ENCODE data around the gene RACK1. TPM values are rescaled to one million over a fixed set of nuclear protein-coding genes. Genes with fewer than 3 reads are reported as not detected.

RACK1 gene
- total and polyA plus RNA-seq, 2 of the 8 experiments (the other 6 are each of a cell fraction or from before 2014, with no cell fraction given): 2,589 to 7,971 TPM

DNA sequence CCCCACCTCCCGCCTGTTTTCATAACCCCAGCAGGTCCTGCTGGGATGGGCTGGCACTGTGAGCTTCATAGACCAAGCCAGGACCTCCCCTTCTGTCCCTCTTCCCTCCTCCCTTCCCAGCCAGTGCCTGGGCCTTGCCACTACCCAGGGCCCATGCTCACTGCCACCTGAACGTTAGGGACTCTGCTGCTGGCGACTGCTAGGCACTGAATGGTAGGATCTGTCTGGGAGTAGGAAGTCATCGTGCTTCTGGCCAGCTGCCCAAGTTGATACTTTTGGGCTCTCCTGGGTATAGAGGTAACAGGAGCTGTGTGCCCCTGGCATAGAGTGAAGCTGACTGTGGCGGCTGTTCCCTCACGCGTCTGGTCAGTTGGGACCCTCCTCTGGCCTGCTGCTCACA is 12.3 kb downstream of the RACK1 start:
- Histone ChIP-seq H3K4me1 (replicated peaks in 1 of 4; ENCODE audit: control insufficient read depth in 3 of 4, insufficient read depth in 4 of 4, low read length in 3 of 4) (no peaks in the 10 kb centered on the region), H4K20me1 (replicated peaks in 1 of 2; ENCODE audit: control insufficient read depth in 1 of 2, insufficient read depth in 2 of 2, low read length in 2 of 2) (peaks cover 2 to 14% of the 10 kb centered on the region in 2 experiments), H3K4me3 (ENCODE audit: extremely low read depth in 1 of 4, insufficient read depth in 2 of 4, low read depth in 3 of 4, low read length in 4 of 4) (no peak overlapping the region), H2BK15ac (ENCODE audit: low read length) (no peak overlapping the region), H2BK120ac (replicated peaks; ENCODE audit: low read depth, low read length) (no peak overlapping the region), H3K9ac (replicated peaks in 1 of 4; ENCODE audit: extremely low read depth in 1 of 4, low read depth in 3 of 4, low read length in 3 of 4) (no peak overlapping the region), H2BK12ac (ENCODE audit: low read depth, low read length) (no peak overlapping the region), H3K14ac (ENCODE audit: insufficient read length) (no peak overlapping the region), H4K91ac (replicated peaks; ENCODE audit: insufficient read length, low read length) (no peak overlapping the region), H3K23ac (ENCODE audit: insufficient read length) (no peak overlapping the region), H4K5ac (ENCODE audit: insufficient read length, low read depth, low read length) (no peak overlapping the region), H2BK5ac (ENCODE audit: low read depth, low read length) (no peak overlapping the region), H3K9me3 (ENCODE audit: insufficient read depth in 2 of 2, low read depth in 1 of 2, low read length in 1 of 2) (no peaks in the 10 kb centered on the region), H3K4me2 (ENCODE audit: insufficient read depth in 1 of 2, low read depth in 2 of 2, low read length in 2 of 2) (no peak overlapping the region), H3K79me2 (ENCODE audit: control insufficient read depth in 1 of 2, insufficient read depth in 2 of 2, low read length in 2 of 2) (peaks cover 0 to 2% of the 10 kb centered on the region in 2 experiments; a peak in 1 of 4 replicates), H2BK20ac (ENCODE audit: low read length) (no peak overlapping the region), H3K56ac (replicated peaks; ENCODE audit: insufficient read length, low read depth, low read length) (no peak overlapping the region), H3K79me1 (ENCODE audit: low read depth, low read length) (no peaks in the 10 kb centered on the region; the same call in 1 of the 2 replicates), H2AFZ (ENCODE audit: low read length) (no peak overlapping the region), H4K8ac (ENCODE audit: extremely low read depth, insufficient read depth, low read length) (no peak overlapping the region), H3K23me2 (ENCODE audit: low read depth, low read length) (no peaks in the 10 kb centered on the region), H3K36me3 (ENCODE audit: control insufficient read depth in 2 of 4, insufficient read depth in 4 of 4, low read length in 3 of 4) (peaks cover 4 to 62% (median 18%) of the 10 kb centered on the region in 4 experiments; a peak in 6 of 8 replicates), H3K18ac (ENCODE audit: extremely low read depth, low read length) (no peak overlapping the region), H2AK5ac (ENCODE audit: low read depth, low read length) (no peak overlapping the region), H3K27ac (ENCODE audit: low read depth, low read length) (no peak overlapping the region), H3K4ac (replicated peaks; ENCODE audit: insufficient read length, low read depth, low read length) (no peak overlapping the region), H3K27me3 (replicated peaks in 1 of 4; ENCODE audit: control insufficient read depth in 3 of 4, extremely low read depth in 1 of 4, insufficient read depth in 3 of 4, low read length in 3 of 4) (no peaks in the 10 kb centered on the region)
- POLR2A ChIA-PET (ENCODE audit: partially characterized antibody): interaction anchor here (1.5 to 32.8 kb wide), 4 partner anchors 18 to 50 kb away, joined by 4 to 1334 read pairs (median 44); partner anchors contain the start of genes RACK1, TRIM52 and TRIM7
- CTCF ChIA-PET (ENCODE audit: partially characterized antibody): no interaction called here
- TF ChIP-seq, protein P1, sequence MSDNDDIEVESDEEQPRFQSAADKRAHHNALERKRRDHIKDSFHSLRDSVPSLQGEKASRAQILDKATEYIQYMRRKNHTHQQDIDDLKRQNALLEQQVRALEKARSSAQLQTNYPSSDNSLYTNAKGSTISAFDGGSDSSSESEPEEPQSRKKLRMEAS (IDR thresholded peaks at IDR 0.05): no peak
- no peak for TF ChIP-seq CHD2 (IDR thresholded peaks at IDR 0.05; ENCODE audit: low read length)
- TF ChIP-seq RNF2 (IDR thresholded peaks at IDR 0.05; ENCODE audit: borderline replicate concordance, low read depth, low read length, missing control alignments, poor library complexity, severe bottlenecking): no peak
- no peak for TF ChIP-seq BRCA1 (IDR thresholded peaks at IDR 0.05; ENCODE audit: low read depth, low read length)
- TF ChIP-seq CEBPB (IDR thresholded peaks at IDR 0.05; ENCODE audit: low read depth, low read length): no peak
- TF ChIP-seq RAD21 (IDR thresholded peaks at IDR 0.05 in 1 of 2, conservative IDR thresholded peaks at IDR 0.05 in 1 of 2; ENCODE audit: low read depth in 2 of 2, low read length in 2 of 2): no peak
- no peak for TF ChIP-seq HDAC2 (IDR thresholded peaks at IDR 0.05; ENCODE audit: borderline replicate concordance in 1 of 2, low read depth in 2 of 2, low read length in 2 of 2)
- TF ChIP-seq TCF12 (IDR thresholded peaks at IDR 0.05; ENCODE audit: low read depth, low read length): no peak
- TF ChIP-seq RFX5 (IDR thresholded peaks at IDR 0.05; ENCODE audit: borderline replicate concordance, low read depth, low read length): no peak
- FAIRE-seq (no peak), DNase-seq (ENCODE audit: low read depth in 1 of 2, low spot score in 2 of 2) (no peak)
- 86% methylated on average over 7 of the region's 7 CpGs; no CpG with 5 or more reads in 1 of the 2 experiments for WGBS, 2 experiments (ENCODE audit: extremely low coverage in 1 of 2, insufficient coverage in 1 of 2, insufficient read length in 1 of 2, insufficient replicate concordance in 2 of 2, low coverage in 1 of 2, low lambda C conversion rate in 2 of 2, missing lambda C conversion rate in 1 of 2)
